ENCODE measurements around the gene DDRGK1. TPM values are rescaled to one million over a fixed set of nuclear protein-coding genes. Genes with fewer than 3 reads are reported as not detected.

DDRGK1 gene
- total RNA-seq, 1 donor from 2014 or later, result 20.8 TPM

- FAIRE-seq (no peak), DNase-seq (ENCODE audit: low spot score in 2 of 2) (no peak)
These were observed 32.8 kb upstream of the DDRGK1 start for GRCh38 chr20:3237011-3237957.

GRCh38 chr20:3235666-3236324, 31.3 kb upstream of the DDRGK1 start:
- DNase-seq (ENCODE audit: low spot score in 2 of 2) (no peak), FAIRE-seq (no peak)

- no peak for DNase-seq (ENCODE audit: low spot score in 2 of 2)
- no peak for FAIRE-seq
These were observed 29.6 kb upstream of the DDRGK1 start for GRCh38 chr20:3233991-3234498.

DNA sequence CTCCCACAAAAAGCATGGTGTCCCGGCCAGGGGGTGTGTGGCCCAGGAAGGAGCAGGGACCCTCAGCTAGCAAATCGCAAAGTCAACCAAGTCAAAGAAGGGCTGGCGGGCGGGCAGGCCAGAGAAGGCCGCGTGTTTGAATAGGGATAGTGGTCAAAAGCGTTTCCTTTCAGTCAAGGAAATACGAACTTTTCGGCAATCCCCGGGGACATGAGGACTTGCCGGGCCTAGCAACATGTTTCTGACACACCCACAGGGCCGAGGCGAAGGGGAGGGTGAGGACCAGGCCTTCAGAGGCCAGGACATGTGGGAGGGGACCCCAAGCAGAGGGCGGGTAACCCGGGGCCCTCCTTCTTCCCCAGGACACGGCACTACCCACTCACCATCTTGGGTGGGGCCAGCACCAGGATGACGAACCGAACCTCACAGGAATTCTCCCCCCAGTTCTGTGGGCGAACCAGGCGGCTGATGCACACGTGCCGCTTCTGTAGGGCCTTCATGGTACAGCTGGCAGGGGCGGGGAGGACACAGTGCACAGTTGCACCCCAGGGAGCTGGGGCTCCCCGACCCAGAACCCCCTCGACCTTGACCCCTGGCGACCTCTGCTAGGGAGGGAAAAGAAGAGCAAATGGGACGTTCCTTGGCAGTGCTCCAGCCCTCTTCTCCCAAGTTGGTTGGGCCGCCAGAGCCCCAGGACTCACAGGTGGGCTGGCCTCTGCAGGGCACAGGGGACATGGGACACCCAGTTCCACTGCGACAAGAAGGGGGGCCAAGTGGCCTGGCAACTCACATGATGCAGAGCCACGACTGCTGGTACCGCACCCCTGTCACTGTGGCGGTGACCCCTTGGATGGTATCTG, 28.9 kb upstream of the DDRGK1 start:
- FAIRE-seq, result no peak
- no peak for DNase-seq (ENCODE audit: low spot score in 2 of 2)

GRCh38 chr20:3231889-3232588, 27.6 kb upstream of the DDRGK1 start:
- no peak for FAIRE-seq
- no peak for DNase-seq (ENCODE audit: low spot score in 2 of 2)

DNA sequence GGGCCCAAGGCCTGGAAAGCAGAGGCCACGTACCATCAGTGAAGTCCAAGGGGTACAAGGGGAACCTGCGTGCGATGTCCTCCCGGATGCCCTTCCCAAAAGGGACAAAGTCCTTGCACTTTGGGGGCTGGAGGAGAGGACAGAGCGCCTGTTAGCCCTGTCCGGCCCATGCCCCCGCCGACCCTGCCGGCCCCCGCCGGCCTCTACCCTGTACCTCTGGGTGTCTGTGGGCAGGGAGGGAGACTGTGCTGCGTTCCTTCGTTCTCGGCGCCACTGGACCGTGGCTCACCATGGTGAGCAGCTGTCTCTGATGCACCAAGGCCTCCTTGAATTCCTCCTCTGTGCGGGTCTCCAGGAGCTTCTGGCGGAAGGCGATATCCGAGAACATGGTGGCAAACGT, 26.6 kb upstream of the DDRGK1 start:
- no peak for DNase-seq (ENCODE audit: low spot score in 2 of 2)
- no peak for FAIRE-seq

DNA sequence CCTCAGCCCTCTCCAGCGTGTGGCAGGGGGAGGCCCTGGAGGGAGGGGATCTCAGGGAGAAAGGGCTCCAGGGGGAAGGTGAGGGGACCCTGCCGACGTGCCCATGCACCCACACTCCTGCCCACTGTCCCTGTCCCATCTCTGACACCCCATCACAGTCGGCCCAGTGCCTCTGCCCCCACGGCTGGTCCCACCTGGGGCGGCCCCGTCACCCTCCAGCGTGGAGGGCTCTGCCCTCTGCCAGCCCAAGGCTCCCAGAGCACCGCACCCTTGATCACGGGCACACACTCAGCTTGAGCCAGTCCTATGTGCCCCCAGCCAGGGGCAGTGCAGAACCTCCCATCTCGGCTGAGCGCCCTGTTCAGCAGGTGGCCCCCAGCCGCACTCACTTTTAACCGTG, 25.3 kb upstream of the DDRGK1 start:
- DNase-seq (ENCODE audit: low spot score in 2 of 2), result no peak
- FAIRE-seq, result no peak

- DNase-seq (ENCODE audit: low spot score in 2 of 2), result no peak
- no peak for FAIRE-seq
These were observed 24.7 kb upstream of the DDRGK1 start for GRCh38 chr20:3229158-3229557.

- FAIRE-seq (no peak), DNase-seq (ENCODE audit: low spot score in 2 of 2) (no peak)
These were observed 24.2 kb upstream of the DDRGK1 start for GRCh38 chr20:3228750-3229032.

- DNase-seq (ENCODE audit: low spot score in 2 of 2), result no peak
- no peak for FAIRE-seq
These were observed 23.7 kb upstream of the DDRGK1 start for GRCh38 chr20:3227936-3228749.

- FAIRE-seq (no peak), DNase-seq (ENCODE audit: low spot score in 2 of 2) (no peak)
These were observed 23.0 kb upstream of the DDRGK1 start for GRCh38 chr20:3227506-3227905.

- FAIRE-seq, result no peak
- DNase-seq (ENCODE audit: low spot score in 2 of 2), result no peak
These were observed 22.4 kb upstream of the DDRGK1 start for GRCh38 chr20:3226864-3227263.

GRCh38 chr20:3226093-3226492, 21.6 kb upstream of the DDRGK1 start:
- no peak for DNase-seq (ENCODE audit: low spot score in 2 of 2)
- no peak for FAIRE-seq

DNA sequence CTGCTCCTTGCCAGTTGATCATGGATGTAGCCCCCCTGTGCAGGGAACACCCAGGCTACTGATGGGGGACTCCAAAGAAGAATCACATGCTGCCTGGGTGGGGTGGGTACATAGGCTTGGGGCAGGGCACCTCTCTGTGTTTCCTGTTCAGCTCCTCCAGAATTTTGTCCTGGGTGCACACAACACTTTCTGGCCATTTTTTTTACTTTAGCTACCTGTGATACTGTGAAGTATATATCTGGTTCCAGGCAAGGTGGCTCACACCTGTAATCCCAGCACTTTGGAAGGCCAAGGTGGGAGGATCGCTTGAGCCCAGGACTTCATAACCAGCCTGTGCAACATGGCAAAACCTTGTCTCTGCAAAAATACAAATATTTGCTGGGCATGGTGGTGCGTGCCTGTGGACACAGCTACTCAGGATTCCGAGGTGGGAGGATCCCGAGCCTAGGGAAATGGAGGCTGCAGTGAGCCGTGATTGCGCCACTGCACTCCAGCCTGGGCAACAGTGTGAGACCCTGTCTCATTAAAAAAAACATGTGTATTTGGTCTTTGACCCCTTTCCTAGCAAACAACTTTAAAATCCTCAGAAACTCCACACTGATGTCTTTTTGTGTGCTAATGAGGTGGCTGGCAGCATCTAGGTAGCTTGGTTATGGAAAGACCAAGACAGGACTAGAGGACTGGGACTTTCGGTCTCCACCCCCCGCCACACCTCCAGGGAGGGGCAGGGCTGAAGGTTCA, 20.4 kb upstream of the DDRGK1 start:
- DNase-seq (ENCODE audit: low spot score in 2 of 2) (no peak), FAIRE-seq (no peak)

GRCh38 chr20:3223994-3224680, 19.7 kb upstream of the DDRGK1 start:
- FAIRE-seq (no peak), DNase-seq (ENCODE audit: low spot score in 2 of 2) (no peak)

GRCh38 chr20:3223651-3223993, 19.1 kb upstream of the DDRGK1 start:
- DNase-seq (ENCODE audit: low spot score in 2 of 2), result no peak
- no peak for FAIRE-seq

DNA sequence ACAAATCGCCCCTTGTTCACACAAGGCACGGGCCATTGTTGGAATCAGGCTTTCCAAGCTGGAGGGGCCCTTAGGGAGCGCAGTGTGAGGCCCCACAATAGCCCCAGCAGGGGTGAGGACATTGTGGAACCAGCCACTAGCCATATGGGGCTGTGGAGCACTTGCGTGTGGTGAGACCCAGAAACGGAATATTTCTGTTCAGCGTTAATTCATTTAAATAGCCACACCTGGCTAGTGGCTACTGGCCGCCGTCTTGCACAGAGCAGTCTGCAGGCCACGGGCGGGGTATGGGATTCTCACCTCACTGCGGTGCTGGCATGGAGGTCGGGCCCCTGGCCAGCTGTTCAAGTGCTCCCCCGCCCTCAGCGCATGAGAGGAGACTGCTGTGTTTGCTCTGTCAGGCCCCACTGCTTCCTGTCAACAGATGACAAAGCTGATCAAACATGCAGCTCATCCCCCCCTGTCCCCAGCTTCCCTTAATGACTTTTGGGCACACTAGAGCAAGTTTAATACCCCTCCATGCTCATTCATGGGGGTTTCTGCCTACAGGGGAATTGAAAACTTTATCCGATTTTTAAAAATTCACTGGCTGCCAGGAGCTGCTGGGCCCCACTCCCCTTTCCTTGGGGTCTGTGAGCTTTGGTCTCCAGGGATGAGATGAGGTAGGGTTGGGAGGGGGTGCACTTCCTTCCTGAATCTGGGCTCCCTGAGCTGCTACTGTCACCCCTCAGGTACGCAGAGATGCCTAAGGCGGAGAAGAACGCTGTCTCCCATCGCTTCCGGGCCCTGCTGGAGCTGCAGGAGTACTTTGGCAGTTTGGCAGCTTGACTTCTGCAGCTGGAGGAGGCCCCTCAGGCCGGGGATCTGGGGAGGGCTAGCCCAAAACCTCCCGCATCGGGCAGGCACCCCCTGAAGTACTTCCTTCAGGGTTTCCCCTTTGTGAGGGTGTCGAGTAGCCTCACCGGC, 18.4 kb upstream of the DDRGK1 start:
- FAIRE-seq (no peak), DNase-seq (ENCODE audit: low spot score in 2 of 2) (no peak)

Data from frontal cortex (tissue), 4 donors.